ENCODE data around the gene MAGI2. TPM values are rescaled to one million over a fixed set of nuclear protein-coding genes. Genes with fewer than 3 reads are reported as not detected.

MAGI2 gene
- polyA plus RNA-seq, 3 donors, result 0.03 to 0.11 TPM; not detected in 1

DNA sequence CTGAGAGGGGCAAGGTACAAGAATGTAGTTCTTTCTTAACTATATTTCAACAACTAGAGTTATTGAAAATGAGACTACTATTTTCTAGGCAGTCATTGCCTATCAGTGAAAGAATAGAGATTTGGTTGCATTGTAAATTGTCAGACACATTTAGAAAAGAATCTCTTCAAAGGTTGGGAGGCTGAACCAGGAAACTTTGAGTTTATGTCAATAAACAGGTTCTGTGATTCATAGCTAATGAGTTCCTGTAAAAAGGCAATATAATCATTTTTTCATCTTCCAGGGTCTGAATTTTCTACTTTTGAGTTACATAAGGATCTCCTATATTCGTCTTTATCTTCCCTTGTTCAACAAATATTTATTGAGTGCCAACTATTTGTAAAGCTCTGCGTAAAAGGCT is 47.1 kb downstream of the MAGI2 start:
- Histone ChIP-seq H2AFZ (ENCODE audit: insufficient read depth, low read depth, low read length, poor library complexity, severe bottlenecking) (no peak overlapping the region), H3K9me3 (replicated peaks in 1 of 2; ENCODE audit: control insufficient read depth in 1 of 2, insufficient read depth in 1 of 2, low read length in 2 of 2) (no peaks in the 10 kb centered on the region), H3K4me2 (replicated peaks; ENCODE audit: extremely low read depth, low read length, poor library complexity, severe bottlenecking) (no peak overlapping the region), H3K36me3 (replicated peaks in 1 of 2; ENCODE audit: control insufficient read depth in 1 of 2, insufficient read depth in 2 of 2, low read length in 2 of 2) (no peaks in the 10 kb centered on the region), H3K9ac (ENCODE audit: insufficient read depth, low read length, poor library complexity, severe bottlenecking) (no peak overlapping the region), H3K27ac (ENCODE audit: low read depth in 1 of 2, low read length in 2 of 2) (no peak overlapping the region), H3K4me3 (replicated peaks in 1 of 3; ENCODE audit: low read depth in 2 of 3, low read length in 3 of 3) (no peak overlapping the region), H3K27me3 (ENCODE audit: control insufficient read depth in 2 of 2, insufficient read depth in 2 of 2, low read length in 2 of 2) (no peaks in the 10 kb centered on the region), H4K20me1 (ENCODE audit: insufficient read depth, low read length) (no peaks in the 10 kb centered on the region), H3K4me1 (ENCODE audit: control insufficient read depth in 1 of 2, insufficient read depth in 2 of 2, low read length in 2 of 2) (no peaks in the 10 kb centered on the region), H3K79me2 (ENCODE audit: insufficient read depth, low read length) (no peaks in the 10 kb centered on the region)
- no peak for DNase-seq
- peaks cover 0 to 2% (median 0%) of the 10 kb centered on the region in 7 donors for H3K9me3 Mint-ChIP-seq
- no peaks in the 10 kb centered on the region for H3K36me3 Mint-ChIP-seq
- no peak overlapping the region for H3K4me3 Mint-ChIP-seq
- intact Hi-C loops (cut with micrococcal nuclease), result no loop called here
- no peaks in the 10 kb centered on the region for H3K27me3 Mint-ChIP-seq (ENCODE audit: low read depth in 3 of 3)
- TF ChIP-seq, protein P1, sequence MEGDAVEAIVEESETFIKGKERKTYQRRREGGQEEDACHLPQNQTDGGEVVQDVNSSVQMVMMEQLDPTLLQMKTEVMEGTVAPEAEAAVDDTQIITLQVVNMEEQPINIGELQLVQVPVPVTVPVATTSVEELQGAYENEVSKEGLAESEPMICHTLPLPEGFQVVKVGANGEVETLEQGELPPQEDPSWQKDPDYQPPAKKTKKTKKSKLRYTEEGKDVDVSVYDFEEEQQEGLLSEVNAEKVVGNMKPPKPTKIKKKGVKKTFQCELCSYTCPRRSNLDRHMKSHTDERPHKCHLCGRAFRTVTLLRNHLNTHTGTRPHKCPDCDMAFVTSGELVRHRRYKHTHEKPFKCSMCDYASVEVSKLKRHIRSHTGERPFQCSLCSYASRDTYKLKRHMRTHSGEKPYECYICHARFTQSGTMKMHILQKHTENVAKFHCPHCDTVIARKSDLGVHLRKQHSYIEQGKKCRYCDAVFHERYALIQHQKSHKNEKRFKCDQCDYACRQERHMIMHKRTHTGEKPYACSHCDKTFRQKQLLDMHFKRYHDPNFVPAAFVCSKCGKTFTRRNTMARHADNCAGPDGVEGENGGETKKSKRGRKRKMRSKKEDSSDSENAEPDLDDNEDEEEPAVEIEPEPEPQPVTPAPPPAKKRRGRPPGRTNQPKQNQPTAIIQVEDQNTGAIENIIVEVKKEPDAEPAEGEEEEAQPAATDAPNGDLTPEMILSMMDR (IDR thresholded peaks at IDR 0.05), result no peak
- no peak overlapping the region for H3K27ac Mint-ChIP-seq
- H3K4me1 Mint-ChIP-seq, result no peaks in the 10 kb centered on the region
- WGBS (ENCODE audit: insufficient coverage), result no CpG with 5 or more reads among the region's 2 CpGs

DNA sequence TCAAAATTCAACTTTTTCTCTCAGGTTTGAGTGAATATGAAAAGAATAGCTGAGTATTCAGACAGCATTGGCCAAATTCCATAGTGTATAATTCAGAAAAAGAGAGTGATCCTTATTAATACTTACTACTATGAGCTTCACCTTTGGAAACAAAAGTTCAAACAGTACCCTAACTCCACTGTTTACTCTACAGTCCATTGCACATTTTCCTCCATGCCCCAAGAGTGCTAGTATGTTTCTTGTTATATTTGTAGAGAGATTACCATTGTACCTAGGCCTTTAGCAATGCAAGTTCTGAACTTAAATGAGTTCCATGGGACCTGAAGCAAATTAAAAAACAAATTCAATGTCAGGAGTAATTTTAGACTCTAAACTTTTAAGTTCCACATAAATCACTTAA is 48.1 kb downstream of the MAGI2 start:
- H3K4me1 Mint-ChIP-seq, result no peaks in the 10 kb centered on the region
- H3K4me3 Mint-ChIP-seq, result no peak overlapping the region
- H3K36me3 Mint-ChIP-seq, result no peaks in the 10 kb centered on the region
- TF ChIP-seq, protein P1 (IDR thresholded peaks at IDR 0.05), result no peak
- no peak overlapping the region for H3K4me3 ChIP-seq (replicated peaks in 1 of 3; ENCODE audit: low read depth in 2 of 3, low read length in 3 of 3)
- intact Hi-C loops (cut with micrococcal nuclease), result no loop called here
- no peaks in the 10 kb centered on the region for H3K27me3 ChIP-seq (ENCODE audit: control insufficient read depth in 2 of 2, insufficient read depth in 2 of 2, low read length in 2 of 2)
- H3K9me3 ChIP-seq (replicated peaks in 1 of 2; ENCODE audit: control insufficient read depth in 1 of 2, insufficient read depth in 1 of 2, low read length in 2 of 2), result no peaks in the 10 kb centered on the region
- DNase-seq, result no peak
- H3K79me2 ChIP-seq (ENCODE audit: insufficient read depth, low read length), result no peaks in the 10 kb centered on the region
- H4K20me1 ChIP-seq (ENCODE audit: insufficient read depth, low read length), result no peaks in the 10 kb centered on the region
- no peak overlapping the region for H3K4me2 ChIP-seq (replicated peaks; ENCODE audit: extremely low read depth, low read length, poor library complexity, severe bottlenecking)
- H3K4me1 ChIP-seq (ENCODE audit: control insufficient read depth in 1 of 2, insufficient read depth in 2 of 2, low read length in 2 of 2), result no peaks in the 10 kb centered on the region
- H3K9me3 Mint-ChIP-seq, result peaks cover 0 to 2% (median 0%) of the 10 kb centered on the region in 7 donors
- no peaks in the 10 kb centered on the region for H3K36me3 ChIP-seq (replicated peaks in 1 of 2; ENCODE audit: control insufficient read depth in 1 of 2, insufficient read depth in 2 of 2, low read length in 2 of 2)
- no peak overlapping the region for H3K9ac ChIP-seq (ENCODE audit: insufficient read depth, low read length, poor library complexity, severe bottlenecking)
- no peaks in the 10 kb centered on the region for H3K27me3 Mint-ChIP-seq (ENCODE audit: low read depth in 3 of 3)
- no peak overlapping the region for H2AFZ ChIP-seq (ENCODE audit: insufficient read depth, low read depth, low read length, poor library complexity, severe bottlenecking)
- no peak overlapping the region for H3K27ac Mint-ChIP-seq
- no peak overlapping the region for H3K27ac ChIP-seq (ENCODE audit: low read depth in 1 of 2, low read length in 2 of 2)

All from CD14-positive monocyte (primary cell).